HUES6 (cell line): ENCODE data around the gene RASSF8.

Source experiments
- H3K27ac ChIP-seq: 2 replicates; pipeline ENCODE4 v1.7.0; 2013; ENCODE audit warnings: low read depth, mild to moderate bottlenecking, low read length, inconsistent platforms
- H3K27me3 ChIP-seq: 2 replicates; pipeline ENCODE4 v1.6.1; 2013; ENCODE audit warnings: low read length; ENCODE audit not compliant: control insufficient read depth, insufficient read depth
- H3K36me3 ChIP-seq: 2 replicates; pipeline ENCODE4 v1.6.1; 2013; ENCODE audit warnings: low read length; ENCODE audit not compliant: control insufficient read depth, insufficient read depth
- H3K4me1 ChIP-seq: 2 replicates; pipeline ENCODE4 v1.6.1; 2013; ENCODE audit warnings: low read length; ENCODE audit not compliant: control insufficient read depth, insufficient read depth
- H3K4me3 ChIP-seq: 2 replicates; pipeline ENCODE4 v1.5.1; 2013; ENCODE audit warnings: low read depth, low read length
- H3K9ac ChIP-seq: one replicate; pipeline ENCODE4 v1.6.1; 2013; ENCODE audit warnings: mild to moderate bottlenecking, low read length
- H3K9me3 ChIP-seq: 2 replicates; pipeline ENCODE4 v1.6.1; 2013; ENCODE audit warnings: low read depth, low read length; ENCODE audit not compliant: control insufficient read depth, insufficient read depth

The RASSF8 gene

GRCh38 chr12:26010293-26010821 is 51.9 kb downstream of the RASSF8 start:
- Histone ChIP-seq H3K27ac (no peak overlapping the region), H3K36me3 (no peaks in the 10 kb centered on the region), H3K9me3 (no peaks in the 10 kb centered on the region), H3K27me3 (no peaks in the 10 kb centered on the region), H3K4me1 (peaks cover 28% of the 10 kb centered on the region), H3K9ac (no peak overlapping the region), H3K4me3 (no peak overlapping the region)

GRCh38 chr12:26011099-26011498 is 52.6 kb downstream of the RASSF8 start:
- Histone ChIP-seq H3K36me3 (no peaks in the 10 kb centered on the region), H3K9ac (no peak overlapping the region), H3K27ac (no peak overlapping the region)

DNA sequence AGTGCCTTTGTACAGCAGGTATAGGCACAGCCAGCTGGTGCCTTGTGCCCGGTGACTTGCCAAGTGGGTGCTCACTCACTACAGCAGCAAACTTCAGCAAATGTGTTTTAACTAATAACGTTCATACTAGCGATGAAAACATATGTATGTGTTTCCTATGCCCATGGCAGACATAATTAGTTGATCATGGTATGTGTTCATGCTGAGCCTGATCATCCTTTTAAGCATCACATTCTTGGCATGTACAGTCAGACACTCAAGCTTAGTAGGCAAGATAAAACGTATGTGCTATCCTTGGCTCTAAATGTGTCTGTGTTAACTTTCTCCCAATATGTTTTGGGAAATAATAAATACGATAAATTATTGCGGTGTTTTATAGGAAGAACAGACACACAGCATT is 55.6 kb downstream of the RASSF8 start:
- H3K27ac ChIP-seq: no peak overlapping the region
- H3K9me3 ChIP-seq: no peaks in the 10 kb centered on the region
- no peak overlapping the region for H3K9ac ChIP-seq
- H3K36me3 ChIP-seq: no peaks in the 10 kb centered on the region
- H3K4me1 ChIP-seq: peaks cover 29% of the 10 kb centered on the region
- no peaks in the 10 kb centered on the region for H3K27me3 ChIP-seq
- no peak overlapping the region for H3K4me3 ChIP-seq

More at GRCh38 chr12:26011099-26011498, 52.6 kb downstream of the RASSF8 start:
- Histone ChIP-seq H3K9me3 (no peaks in the 10 kb centered on the region), H3K4me3 (no peak overlapping the region), H3K27me3 (no peaks in the 10 kb centered on the region), H3K4me1 (peaks cover 35% of the 10 kb centered on the region)

DNA sequence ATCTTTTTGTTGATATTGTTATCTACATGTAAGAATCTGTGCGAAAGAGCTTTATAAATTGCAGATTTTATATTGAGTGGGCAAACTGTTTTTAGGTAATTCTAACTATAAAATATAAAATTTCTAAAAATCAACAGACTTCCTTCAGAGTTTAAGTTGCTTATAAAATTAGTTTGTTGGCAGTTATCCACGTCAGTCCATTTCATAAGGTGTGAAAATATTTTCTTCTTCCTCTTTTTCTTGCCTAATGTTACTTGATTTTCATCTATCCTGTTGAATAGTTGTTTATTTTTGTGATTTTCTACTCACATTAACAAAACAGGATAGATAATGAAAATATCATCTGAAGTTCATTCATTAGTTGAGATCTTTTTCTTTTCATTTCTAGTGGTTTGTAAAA is 58.0 kb downstream of the RASSF8 start:
- Histone ChIP-seq H3K9ac (no peak overlapping the region), H3K36me3 (no peaks in the 10 kb centered on the region), H3K27me3 (no peaks in the 10 kb centered on the region), H3K4me3 (no peak overlapping the region), H3K9me3 (no peaks in the 10 kb centered on the region), H3K27ac (peak overlapping the region; percentile 28; the same call in 1 of the 2 replicates), H3K4me1 (peaks cover 22% of the 10 kb centered on the region)

DNA sequence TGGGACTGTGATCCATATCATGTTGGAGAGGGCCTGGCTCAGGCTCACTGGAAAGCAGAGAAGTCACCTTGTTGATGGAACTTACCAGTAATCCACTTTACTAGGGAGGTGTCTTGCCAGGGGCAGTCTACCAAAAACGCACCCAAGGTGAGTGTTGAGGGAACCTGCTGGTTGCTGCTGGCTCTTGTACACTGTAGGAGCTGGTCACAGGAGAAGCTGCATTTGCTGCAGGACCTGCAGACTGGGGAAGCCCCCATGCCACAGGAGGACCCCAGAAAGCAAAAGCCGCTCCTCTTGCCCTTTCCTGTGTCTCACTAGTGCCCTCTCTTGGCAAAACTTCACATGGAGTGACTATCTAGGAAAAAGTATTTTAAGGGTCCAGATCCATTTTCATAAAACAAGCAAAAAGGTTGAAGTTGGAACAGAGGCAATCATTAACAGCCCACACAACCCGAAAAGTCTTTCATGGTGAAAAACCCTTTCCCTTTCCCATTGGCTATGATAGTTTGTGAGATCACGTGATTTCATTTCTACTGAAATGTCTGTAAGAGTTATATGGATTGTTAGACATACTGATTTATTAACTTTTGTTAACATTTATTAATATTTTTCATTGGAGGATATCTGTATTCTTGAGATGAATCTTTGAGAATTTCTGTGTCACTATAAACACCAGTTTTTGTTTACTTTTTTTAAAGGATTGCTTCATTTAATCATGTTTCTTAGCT is 59.2 kb downstream of the RASSF8 start:
- H3K4me1 ChIP-seq: peaks cover 26% of the 10 kb centered on the region
- no peaks in the 10 kb centered on the region for H3K9me3 ChIP-seq
- peak overlapping the region; percentile 37 for H3K4me3 ChIP-seq
- no peak overlapping the region for H3K27ac ChIP-seq
- no peaks in the 10 kb centered on the region for H3K27me3 ChIP-seq
- no peaks in the 10 kb centered on the region for H3K36me3 ChIP-seq
- no peak overlapping the region for H3K9ac ChIP-seq

GRCh38 chr12:26018926-26019325 is 60.4 kb downstream of the RASSF8 start:
- no peak overlapping the region for H3K27ac ChIP-seq

GRCh38 chr12:26021534-26021933 is 63.1 kb downstream of the RASSF8 start:
- no peak overlapping the region for H3K4me3 ChIP-seq
- H3K9me3 ChIP-seq: no peaks in the 10 kb centered on the region
- H3K36me3 ChIP-seq: no peaks in the 10 kb centered on the region
- peaks cover 15% of the 10 kb centered on the region for H3K4me1 ChIP-seq
- H3K27me3 ChIP-seq: no peaks in the 10 kb centered on the region
- no peak overlapping the region for H3K9ac ChIP-seq
- no peak overlapping the region for H3K27ac ChIP-seq

More at GRCh38 chr12:26018926-26019325, 60.4 kb downstream of the RASSF8 start:
- H3K9me3 ChIP-seq: no peaks in the 10 kb centered on the region
- H3K27me3 ChIP-seq: no peaks in the 10 kb centered on the region
- no peaks in the 10 kb centered on the region for H3K36me3 ChIP-seq
- peaks cover 26% of the 10 kb centered on the region for H3K4me1 ChIP-seq
- no peak overlapping the region for H3K9ac ChIP-seq
- no peak overlapping the region for H3K4me3 ChIP-seq

DNA sequence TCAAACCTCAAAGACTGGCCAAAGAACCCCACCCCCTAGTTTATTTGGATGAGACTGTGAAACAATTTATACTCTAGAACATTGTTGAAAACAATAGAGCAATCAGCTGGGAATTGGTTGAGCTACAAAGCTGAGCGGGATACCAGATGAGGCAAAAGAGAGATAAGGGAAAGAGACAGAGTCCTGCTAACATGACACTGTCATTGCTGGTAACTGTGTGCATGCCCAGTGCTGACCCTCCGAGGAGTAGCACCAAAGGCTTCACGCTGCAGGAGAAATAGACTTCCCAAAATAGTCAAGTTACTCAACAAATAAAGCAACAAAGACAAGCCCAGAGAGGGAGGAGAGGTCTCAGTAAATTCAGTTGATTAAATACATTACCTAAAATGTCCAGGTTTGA is 63.6 kb downstream of the RASSF8 start:
- Histone ChIP-seq H3K4me3 (no peak overlapping the region), H3K9me3 (no peaks in the 10 kb centered on the region), H3K36me3 (no peaks in the 10 kb centered on the region), H3K27ac (no peak overlapping the region), H3K27me3 (no peaks in the 10 kb centered on the region), H3K4me1 (peaks cover 14% of the 10 kb centered on the region), H3K9ac (no peak overlapping the region)

DNA sequence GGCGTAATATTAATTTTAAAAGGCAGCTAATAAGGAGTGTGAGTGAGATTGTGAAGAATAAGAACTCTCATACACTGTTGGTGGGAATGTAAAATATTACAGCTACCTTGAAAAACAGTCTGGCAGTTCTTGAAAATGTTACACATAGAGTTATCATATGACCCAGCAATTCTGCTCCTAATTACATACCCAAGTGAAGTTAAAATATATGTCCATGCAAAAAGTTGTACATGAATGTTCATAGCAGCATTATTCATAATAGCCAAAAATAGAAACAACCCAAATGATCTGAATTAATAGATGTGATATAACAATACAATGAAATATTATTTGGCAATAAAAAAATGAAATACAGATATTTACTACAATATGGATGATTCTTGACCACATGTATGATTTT is 68.2 kb downstream of the RASSF8 start:
- Histone ChIP-seq H3K4me1 (0 out of 2 replicates have a peak, but pooled peaks cover 6% of the 10 kb centered on the region), H3K9me3 (no peaks in the 10 kb centered on the region), H3K9ac (no peak overlapping the region), H3K27ac (no peak overlapping the region), H3K36me3 (no peaks in the 10 kb centered on the region), H3K27me3 (no peaks in the 10 kb centered on the region), H3K4me3 (no peak overlapping the region)

- Histone ChIP-seq H3K27ac (no peak overlapping the region), H3K27me3 (no peaks in the 10 kb centered on the region), H3K36me3 (no peaks in the 10 kb centered on the region), H3K4me3 (no peak overlapping the region), H3K4me1 (0 out of 2 replicates have a peak, but pooled peaks cover 4% of the 10 kb centered on the region), H3K9me3 (no peaks in the 10 kb centered on the region), H3K9ac (no peak overlapping the region)
Measured at GRCh38 chr12:26027401-26027800, 68.9 kb downstream of the RASSF8 start.

DNA sequence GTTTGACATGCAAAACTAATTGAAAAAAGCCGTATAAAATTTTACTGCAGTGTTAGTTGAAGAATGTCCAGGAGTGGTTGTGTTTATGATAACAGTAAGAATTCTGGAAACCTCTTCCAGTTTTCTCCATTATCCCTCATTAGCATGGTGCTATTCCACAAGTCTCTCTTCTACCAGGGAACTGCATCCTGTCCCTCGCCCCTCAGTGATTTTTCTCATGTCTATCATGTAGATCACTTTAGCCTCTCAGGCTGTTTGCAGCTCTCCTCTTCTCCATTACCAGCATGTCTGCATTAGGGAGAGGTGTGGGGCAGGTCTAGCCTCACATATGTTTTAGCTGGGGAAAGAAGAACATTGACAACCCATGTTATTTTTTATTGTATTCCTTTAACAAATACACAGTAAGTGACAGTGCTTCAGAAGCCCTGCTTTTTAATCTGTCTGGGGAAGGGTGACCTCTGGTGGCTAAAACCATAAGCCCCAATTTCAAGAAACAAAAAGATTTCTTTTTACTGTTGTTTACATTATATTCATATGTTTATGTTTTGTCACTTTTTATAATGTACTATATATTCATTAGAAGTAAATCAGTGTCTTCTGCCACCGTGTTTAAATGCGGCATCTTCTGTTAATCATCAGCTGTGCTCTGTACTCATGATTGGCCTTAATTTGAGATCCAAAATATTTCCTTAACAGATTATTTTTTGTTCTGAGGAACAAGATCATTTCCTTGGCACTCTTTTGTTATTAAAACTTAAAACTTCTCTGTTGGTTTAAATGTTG is 70.7 kb downstream of the RASSF8 start:
- no peak overlapping the region for H3K27ac ChIP-seq
- no peak overlapping the region for H3K4me3 ChIP-seq
- no peaks in the 10 kb centered on the region for H3K27me3 ChIP-seq
- no peak overlapping the region for H3K9ac ChIP-seq
- no peaks in the 10 kb centered on the region for H3K9me3 ChIP-seq
- H3K4me1 ChIP-seq: peaks cover 10% of the 10 kb centered on the region; the same call in 1 of the 2 replicates
- H3K36me3 ChIP-seq: no peaks in the 10 kb centered on the region
